Measurements from ENCODE around the gene SORCS2.

The SORCS2 gene

GRCh38 chr4:7420661-7421040 lies 228.3 kb downstream of the SORCS2 start:
- DNase-seq (ENCODE audit: low read depth) = no peak
- no peak overlapping the region for H3K4me3 ChIP-seq (ENCODE audit: low read depth, low read length)
- no peak for TF ChIP-seq CTCF (conservative IDR thresholded peaks at IDR 0.05; ENCODE audit: low read depth, low read length)

DNA sequence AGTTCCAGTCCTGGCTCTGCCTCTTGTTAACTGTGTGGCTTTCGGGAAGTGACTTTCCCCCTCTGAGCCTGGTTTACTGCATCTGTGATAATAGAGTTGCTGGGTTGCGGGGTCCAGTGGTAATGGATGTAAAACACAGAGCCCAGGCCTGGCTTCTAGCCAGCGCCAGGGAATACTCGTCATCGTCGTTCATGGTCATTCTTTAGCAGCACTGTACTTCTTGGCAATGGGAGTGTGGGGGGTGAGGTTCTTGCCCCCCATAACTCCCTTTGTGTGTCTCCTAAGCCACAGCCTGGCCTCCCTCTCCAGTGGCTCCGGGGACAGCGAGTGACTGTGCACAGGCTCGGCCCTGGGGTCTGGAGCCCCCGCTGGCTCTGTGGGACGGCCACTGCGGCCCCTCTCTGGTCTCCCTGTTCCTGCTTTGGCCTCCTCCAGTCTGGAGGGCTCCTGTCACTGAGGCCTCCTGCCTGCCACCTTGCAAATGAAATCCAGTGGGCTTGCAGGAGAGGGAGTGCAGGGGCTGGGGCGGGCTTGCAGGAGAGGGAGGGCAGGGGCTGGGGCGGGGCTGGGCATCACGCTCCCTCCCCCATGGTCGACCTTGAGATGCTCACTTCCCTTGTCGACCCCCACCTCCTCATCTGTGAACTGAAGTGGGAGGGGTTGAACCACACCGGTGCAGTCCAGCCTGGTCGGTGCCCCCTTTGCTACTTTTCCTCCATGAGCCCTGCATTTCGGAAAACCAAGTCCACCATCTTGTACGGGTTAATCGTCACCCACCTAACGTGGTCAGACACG lies 229.2 kb downstream of the SORCS2 start:
- no peak for TF ChIP-seq CTCF (conservative IDR thresholded peaks at IDR 0.05; ENCODE audit: low read depth, low read length)
- DNase-seq (ENCODE audit: low read depth) = no peak
- no peak overlapping the region for H3K4me3 ChIP-seq (ENCODE audit: low read depth, low read length)

DNA sequence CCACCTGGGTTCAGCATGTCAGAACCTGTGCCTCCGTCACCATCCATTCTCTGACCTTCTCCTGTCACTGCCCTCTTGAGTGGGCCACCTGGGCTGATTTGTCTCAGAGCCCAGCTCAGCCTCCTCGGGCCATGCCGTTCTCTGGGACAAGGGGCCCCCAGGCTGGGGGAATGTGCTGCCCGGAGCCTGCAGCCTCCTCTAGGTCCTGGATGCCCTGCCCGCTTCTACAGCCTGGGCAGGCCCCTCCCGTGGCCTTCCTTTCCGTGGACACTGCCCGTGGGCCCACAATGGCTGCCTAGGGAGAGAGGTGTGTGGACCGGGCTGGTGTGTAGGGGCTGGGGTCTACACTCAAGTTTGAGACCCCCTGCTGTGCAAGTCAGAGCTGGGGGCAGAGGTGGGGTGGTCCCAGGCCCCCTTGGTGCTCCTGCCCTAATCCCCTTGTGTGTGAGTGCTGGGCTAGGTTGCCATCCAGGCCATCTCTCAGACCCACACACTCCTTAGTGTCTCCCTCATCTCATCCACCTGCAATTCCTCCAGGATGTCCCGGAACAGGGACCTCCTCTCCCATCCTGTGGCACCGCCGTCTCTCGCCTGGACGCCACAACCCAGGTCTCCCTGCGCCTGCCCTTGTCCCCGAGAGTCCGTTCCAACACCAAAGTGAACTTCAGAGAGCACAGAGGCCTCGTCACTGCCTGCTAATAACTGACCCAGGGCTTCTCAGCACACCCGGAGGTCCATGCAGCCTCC lies 230.0 kb downstream of the SORCS2 start:
- H3K4me3 ChIP-seq (ENCODE audit: low read depth, low read length) = no peak overlapping the region
- DNase-seq (ENCODE audit: low read depth) = no peak
- TF ChIP-seq CTCF (conservative IDR thresholded peaks at IDR 0.05; ENCODE audit: low read depth, low read length) = no peak

DNA sequence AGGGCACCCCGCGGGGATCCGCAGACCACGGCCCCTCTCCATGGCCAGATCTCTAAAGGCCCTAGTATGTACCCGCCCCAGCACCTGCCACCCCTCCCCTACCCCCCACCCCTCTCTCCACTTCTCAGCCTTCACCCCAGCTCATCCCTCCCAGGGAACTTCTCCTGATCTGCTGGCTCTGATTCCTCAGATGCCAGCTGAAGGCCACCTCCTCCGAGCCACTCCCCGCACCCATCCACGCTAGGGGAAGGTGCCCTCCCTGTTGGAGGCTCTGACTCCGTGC lies 230.5 kb downstream of the SORCS2 start:
- no peak for TF ChIP-seq CTCF (conservative IDR thresholded peaks at IDR 0.05; ENCODE audit: low read depth, low read length)
- H3K4me3 ChIP-seq (ENCODE audit: low read depth, low read length) = no peak overlapping the region
- DNase-seq (ENCODE audit: low read depth) = no peak

GRCh38 chr4:7423391-7423790 lies 231.1 kb downstream of the SORCS2 start:
- no peak overlapping the region for H3K4me3 ChIP-seq (ENCODE audit: low read depth, low read length)
- no peak for DNase-seq (ENCODE audit: low read depth)
- TF ChIP-seq CTCF (conservative IDR thresholded peaks at IDR 0.05; ENCODE audit: low read depth, low read length) = no peak

GRCh38 chr4:7423801-7424552 lies 231.6 kb downstream of the SORCS2 start:
- TF ChIP-seq CTCF (conservative IDR thresholded peaks at IDR 0.05; ENCODE audit: low read depth, low read length) = no peak
- H3K4me3 ChIP-seq (ENCODE audit: low read depth, low read length) = no peak overlapping the region
- no peak for DNase-seq (ENCODE audit: low read depth)

Measured in choroid plexus epithelial cell (primary cell).